Measurements from ENCODE around the gene ST3GAL5.

DNA sequence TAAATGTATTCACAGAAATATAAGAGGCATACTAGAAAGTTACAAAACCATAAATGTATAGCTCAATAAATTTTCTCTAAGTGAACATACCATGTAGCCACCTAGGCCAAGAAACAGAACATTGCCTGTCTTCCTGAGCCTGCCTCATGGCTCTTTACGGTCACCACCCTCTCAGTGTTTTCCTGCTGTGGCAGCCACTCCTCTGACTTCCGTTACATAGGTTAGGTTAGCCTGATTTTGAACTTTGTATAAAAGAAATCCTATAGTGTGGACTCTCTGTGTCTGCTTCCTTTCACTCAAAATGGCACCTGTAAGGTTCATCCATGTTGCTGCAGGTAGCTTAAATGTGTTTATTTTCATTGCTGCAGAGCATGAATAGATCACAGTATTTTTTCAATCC lies 11.6 kb upstream of the ST3GAL5 start:
- no peak for TF ChIP-seq YY1 (IDR thresholded peaks at IDR 0.05; ENCODE audit: insufficient read depth, insufficient read length)
- TF ChIP-seq ZNF274 (IDR thresholded peaks at IDR 0.05; ENCODE audit: low read depth, low read length) = no peak
- TF ChIP-seq SUZ12 (IDR thresholded peaks at IDR 0.05; ENCODE audit: extremely low read depth, insufficient read depth, insufficient read length) = no peak
